HG02852 (cell line): ENCODE data around the gene HMGA1.

Source experiments
- ATAC-seq: cut with Tn5 transposase; IDR thresholded peaks from one replicate; pipeline ENCODE4 v1.9.1; 2021; ENCODE audit warnings: mild to moderate bottlenecking, moderate library complexity; ENCODE audit not compliant: unreplicated experiment

Gene HMGA1

GRCh38 chr6:34223956-34224940, 12.4 kb upstream of the HMGA1 start:
- ATAC-seq: peak; percentile 76

DNA sequence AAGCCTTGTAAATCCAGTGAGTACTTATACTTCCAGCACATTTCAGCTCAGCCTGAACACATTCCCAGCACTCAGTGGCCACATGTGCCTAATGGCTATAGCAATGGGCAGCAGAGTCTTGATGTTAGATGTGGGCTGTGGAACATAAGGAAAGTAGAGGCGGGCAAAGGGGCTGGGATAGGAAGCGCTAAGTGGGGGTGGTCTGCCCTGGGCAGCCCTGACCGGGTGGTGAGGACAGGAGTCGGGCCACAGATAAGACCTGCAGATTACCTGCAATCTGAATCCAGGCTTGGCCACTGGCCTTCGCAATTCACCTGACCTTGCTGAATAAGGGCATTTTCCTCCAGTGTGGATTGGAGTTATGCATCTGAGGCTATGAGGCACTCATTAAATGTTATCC, 11.1 kb upstream of the HMGA1 start:
- no peak for ATAC-seq

DNA sequence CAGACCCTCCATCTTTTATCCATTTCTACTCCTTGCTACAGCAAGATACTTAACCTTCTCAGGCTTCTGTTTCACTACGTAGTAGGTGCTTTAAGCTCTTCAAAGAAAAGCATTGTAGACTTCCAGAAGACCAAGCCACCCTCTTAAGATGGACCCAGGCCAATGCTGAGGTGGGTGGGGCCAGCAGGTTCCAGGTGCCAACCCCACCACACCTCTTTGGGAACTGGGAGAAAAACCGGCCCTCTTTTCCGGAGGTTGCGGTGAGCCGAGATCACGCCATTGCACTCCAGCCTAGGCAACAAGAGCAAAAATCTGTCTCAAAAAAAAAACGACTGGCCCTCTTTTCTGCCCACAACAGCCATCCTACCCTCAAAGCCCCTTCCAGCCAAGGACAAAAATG, 10.6 kb upstream of the HMGA1 start:
- no peak for ATAC-seq

DNA sequence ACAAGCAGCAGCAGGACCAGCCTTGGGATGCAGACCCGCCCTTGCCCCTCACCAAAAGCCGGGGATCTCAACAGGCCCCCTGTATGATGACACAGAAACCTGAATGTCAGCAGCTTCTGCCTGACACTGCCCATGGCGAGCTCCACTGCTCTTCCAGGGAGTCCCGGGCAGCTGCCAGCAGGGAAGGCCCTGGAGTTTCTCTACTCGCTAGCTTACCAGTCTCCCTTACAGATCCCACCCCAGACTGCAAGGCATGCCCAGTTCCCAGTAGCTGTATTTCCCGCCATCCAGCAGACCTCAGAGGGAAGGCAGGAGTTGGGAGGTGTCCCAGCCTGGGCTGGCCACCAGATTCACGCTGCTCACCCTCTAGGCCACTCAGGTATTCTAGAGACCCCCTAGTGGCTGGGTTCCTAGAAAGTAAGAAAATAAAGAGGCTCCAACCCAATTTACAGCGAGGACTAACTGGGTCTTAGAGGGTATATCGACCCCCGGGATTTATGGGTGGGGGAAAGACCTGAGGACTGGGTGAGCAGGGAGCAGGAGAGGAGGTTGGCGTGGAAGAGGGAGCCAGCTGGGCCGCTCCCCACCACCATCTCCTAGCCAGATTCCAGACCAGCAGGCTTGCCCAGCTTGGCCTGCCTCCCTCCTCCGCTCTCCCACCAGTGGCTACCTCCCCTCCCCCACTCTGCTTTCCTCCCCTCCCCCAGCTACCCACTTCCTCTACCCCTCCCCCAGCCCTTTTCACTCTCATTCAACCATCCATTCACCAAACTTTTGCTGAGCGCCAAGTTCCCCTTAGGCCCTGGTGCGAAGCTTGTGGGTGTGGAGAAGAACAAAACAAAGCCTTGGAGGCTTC, 9.7 kb upstream of the HMGA1 start:
- ATAC-seq: no peak

- no peak for ATAC-seq
Measured at GRCh38 chr6:34227761-34228421, 8.8 kb upstream of the HMGA1 start.

- no peak for ATAC-seq
Measured at GRCh38 chr6:34229877-34230276, 6.8 kb upstream of the HMGA1 start.

GRCh38 chr6:34230653-34231371, 5.9 kb upstream of the HMGA1 start:
- ATAC-seq: no peak

DNA sequence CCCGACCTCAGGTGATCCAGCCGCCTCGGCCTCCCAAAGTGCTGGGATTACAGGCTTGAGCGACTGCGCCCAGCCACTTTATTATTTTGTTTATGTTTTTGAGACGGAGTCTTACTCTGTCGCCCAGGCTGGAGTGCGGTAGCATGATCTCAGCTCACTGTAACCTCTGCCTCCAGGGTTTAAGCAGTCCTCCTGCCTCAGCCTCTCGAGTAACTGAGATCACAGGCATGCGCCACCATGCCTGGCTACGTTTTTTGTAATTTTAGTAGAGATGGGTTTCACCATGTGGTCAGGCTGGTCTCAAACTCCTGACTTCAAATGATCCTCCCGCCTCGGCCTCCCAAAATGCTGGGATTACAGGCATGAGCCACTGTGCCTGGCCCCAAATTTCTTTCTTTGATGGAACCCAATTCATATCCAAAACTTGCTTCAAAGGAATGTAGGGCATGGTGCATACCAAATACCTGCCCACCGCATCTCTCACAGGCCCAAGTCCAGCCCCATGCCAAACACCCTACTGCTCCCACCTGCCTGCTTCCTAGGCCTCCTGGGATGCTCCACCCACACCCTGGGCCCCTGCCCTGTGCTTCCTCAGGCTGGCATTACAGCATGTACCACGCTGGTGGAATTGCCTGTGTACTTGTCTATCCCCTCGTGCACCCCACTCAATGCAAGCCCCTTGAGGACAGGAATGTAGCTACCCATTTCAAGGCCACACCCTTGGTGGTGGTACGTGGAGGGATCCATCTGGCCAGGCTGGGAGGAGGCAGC, 4.9 kb upstream of the HMGA1 start:
- no peak for ATAC-seq

DNA sequence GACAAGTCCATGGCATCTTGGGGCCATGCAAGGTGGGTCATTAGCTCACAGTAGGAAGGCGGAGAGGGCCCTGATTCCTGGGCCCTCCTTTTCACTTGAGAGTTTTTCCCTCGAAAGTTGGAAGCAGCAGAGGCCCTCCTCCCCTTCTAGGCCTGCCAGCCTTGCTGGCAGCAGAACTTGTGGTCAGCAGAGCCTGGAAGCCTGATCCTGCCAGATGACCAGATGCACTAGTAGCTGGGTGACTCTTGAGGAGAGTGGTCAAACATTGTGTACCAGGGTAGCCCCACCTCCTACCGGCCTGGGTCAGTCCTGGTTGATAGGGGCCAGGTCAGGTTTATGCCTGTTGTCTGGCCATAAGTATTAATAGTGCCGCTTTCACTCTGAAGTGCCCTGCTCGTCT, 3.8 kb upstream of the HMGA1 start:
- no peak for ATAC-seq

GRCh38 chr6:34233867-34234266, 2.8 kb upstream of the HMGA1 start:
- ATAC-seq: no peak

GRCh38 chr6:34234667-34235306, 1.9 kb upstream of the HMGA1 start:
- no peak for ATAC-seq

DNA sequence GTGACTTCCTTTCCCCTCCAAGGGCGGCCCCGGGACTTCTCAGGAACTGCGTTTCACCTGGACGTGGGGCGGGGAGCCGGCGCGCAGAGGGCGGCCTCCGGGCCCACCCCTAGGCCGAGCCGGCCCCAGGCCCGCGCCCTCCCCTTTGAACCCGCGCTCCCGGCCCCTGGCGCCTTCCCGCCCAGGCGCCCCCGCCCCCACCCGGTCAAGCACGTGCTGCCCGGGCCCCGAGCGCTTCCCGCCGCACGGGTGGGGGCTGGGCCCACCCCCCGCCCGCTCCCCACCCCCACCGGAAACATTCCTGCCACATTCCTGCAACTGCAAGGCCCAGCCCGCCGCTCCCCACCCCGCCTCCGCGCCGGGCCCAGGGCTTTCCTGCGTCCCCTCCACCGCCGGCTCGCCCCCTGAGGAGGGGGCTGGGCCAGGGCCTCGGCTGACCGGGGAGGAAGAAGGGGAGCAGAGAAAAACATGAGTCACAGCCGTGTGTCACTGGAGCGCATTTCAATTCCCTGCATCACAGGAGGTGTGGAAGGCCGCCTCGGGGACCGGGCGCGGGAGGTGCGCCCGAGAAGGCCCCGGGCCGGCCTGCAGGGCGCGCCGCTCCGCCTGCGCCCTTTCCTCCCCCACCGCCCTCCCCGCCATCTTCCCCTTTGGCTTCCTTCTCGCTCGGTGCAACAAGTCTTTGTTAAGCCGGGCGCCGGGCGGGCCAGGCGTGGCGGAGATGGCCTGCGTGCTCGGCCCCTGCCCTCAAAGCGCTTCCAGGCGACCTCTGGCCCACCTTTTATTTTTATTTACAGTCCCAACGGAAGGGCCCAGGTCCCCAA, 1.2 kb upstream of the HMGA1 start:
- no peak for ATAC-seq

- ATAC-seq: peak; percentile 6
Measured at GRCh38 chr6:34236131-34236442, 586 bp upstream of the HMGA1 start.

DNA sequence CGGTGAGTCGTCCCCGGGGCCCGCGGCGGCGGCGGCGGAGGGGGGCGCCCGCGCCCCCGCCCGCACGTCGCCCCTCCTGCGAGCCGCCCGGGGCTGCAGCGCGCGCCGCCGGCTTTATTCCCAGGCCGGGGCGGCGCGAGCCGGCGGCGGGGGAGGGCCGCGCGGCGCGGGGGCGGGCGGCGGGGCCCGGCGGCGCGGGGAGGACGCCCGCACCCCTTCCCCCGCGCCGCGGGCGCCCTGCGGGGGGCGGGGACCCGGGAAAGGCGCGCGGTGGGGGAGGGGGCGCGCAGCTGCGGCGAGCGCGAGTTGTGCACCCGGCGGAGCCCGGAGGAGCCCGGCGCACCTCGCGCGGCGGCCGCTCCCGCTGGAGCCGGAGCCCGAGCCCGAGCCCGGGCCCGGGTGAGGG, 646 bp downstream of the HMGA1 start:
- peak; percentile 10 for ATAC-seq

DNA sequence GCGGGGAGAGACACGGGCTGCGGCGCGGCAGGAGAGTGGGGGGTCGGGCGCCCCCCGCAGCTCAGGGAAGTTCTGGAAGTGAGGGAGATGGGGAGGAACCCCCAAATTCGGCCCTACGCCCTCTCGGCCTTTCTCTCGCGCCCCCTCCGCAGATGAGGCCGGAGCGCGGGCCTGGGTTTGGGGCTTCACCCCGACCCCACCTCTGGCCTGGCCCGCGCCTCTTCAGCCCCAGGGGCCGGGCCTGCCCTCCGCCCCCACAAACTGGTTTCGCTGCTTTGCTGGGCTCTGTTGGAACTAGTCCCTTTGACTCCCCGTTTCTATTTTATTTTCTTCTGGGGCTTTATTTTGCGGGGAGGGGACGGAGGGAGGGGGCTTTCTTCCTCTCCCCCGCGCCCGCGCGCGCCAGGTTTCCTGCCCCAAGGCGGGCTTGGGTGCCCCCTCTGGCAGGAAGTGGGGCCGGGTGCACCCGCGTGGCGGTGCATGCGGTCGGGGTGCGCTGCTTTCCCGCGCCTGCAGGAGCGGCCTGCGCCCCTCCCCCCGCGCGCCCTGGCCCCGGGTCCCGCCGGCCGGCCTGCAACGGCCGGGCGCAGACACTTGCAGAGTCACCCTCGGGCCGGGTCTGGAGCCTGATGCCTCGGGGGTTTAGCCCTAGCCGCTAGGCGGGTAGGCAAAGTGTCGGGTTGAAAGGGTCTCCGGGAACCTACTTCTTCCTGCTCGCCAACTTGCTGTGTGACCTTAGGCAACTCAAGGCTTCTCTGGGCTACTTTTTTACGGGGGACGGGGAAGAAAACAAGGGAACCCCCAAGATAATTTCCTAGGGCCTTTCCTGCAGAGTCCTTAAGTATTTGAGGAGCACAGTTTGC, 1.3 kb downstream of the HMGA1 start:
- peak; percentile 12 for ATAC-seq

GRCh38 chr6:34238585-34239499, 2.2 kb downstream of the HMGA1 start:
- ATAC-seq: no peak

- ATAC-seq: no peak
Measured at GRCh38 chr6:34239500-34239825, 2.8 kb downstream of the HMGA1 start.
